HCT116 (cell line): Measurements from ENCODE around the gene HABP2. TPM values are rescaled to one million over a fixed set of nuclear protein-coding genes. Genes with fewer than 3 reads are reported as not detected.

Source experiments
- ATAC-seq: fragments of 200-7000 bp; cut with Tn5 transposase; 2 replicates; pipeline ENCODE4 v1.9.1; 2020; ENCODE audit warnings: mild to moderate bottlenecking, moderate library complexity
- BruUV-seq: library from RNA; stranded (reverse); fragments of 400-500 nt; replicated peaks from 2 replicates; lab custom pipeline; 2021; lab: Mats Ljungman, UMichigan
- CTCF ChIA-PET: fragments of 300-600 bp; sonication (Branson Sonifier 250); formaldehyde crosslinking; loops from one replicate; lab custom pipeline; 2021; ENCODE audit warnings: antibody characterized with exemption; lab: Charles Lee
- POLR2A ChIA-PET: fragments of 300-600, 350-600 bp; sonication (Branson Sonifier 250); formaldehyde crosslinking; loops from one replicate; lab custom pipeline; 2021; ENCODE audit warnings: antibody characterized with exemption; lab: Charles Lee
- RAD21 ChIA-PET, 2 experiments: fragments of 300-600 bp; sonication (Branson Sonifier 250); formaldehyde crosslinking; loops; one replicate each; lab custom pipeline; 2023; ENCODE audit warnings: low total read pairs in 2 of 2; ENCODE audit not compliant: uncharacterized antibody in 2 of 2, unreplicated experiment in 2 of 2, low non-redundant PET in 1 of 2; lab: Charles Lee
- DNase-seq: peaks from one replicate; pipeline ENCODE4 v3.0.0-alpha.2; 2010; ENCODE audit warnings: low read depth, low spot score
- H2AFZ ChIP-seq: fragments of 200-600 bp; shearing (Covaris generic), sonication (generic); 2 replicates; pipeline ENCODE4 v1.6.1; 2017; ENCODE audit warnings: low read depth, mixed run types, mixed read lengths, antibody characterized with exemption, low read length; ENCODE audit not compliant: poor library complexity, severe bottlenecking
- H3K27ac ChIP-seq: 2 replicates; pipeline ENCODE4 v1.5.1; 2012; ENCODE audit warnings: low read depth, low read length
- H3K27me3 ChIP-seq: fragments of 200-600 bp; sonication (generic); 2 replicates; pipeline ENCODE4 v1.6.1; 2016; ENCODE audit warnings: mixed run types, low read length, mixed read lengths; ENCODE audit not compliant: insufficient read depth
- H3K36me3 ChIP-seq, 2 experiments: fragments of 200-500 bp in 1 of 2; fragments of 200-600 bp in 1 of 2; sonication (Bioruptor generic) in 1 of 2; sonication (generic) in 1 of 2; 2 replicates each; pipeline versions ENCODE4 v1.5.1 to v1.6.1; 2014 to 2016; ENCODE audit warnings: low read length in 2 of 2, inconsistent platforms in 1 of 2, mixed read lengths in 1 of 2, mixed run types in 1 of 2; ENCODE audit not compliant: insufficient read depth in 2 of 2, control insufficient read depth in 1 of 2
- H3K4me1 ChIP-seq, 2 experiments: fragments of 200-600 bp in 1 of 2; sonication (generic) in 1 of 2; 2 replicates each; pipeline versions ENCODE4 v1.5.1 to v1.6.1; 2012 to 2017; ENCODE audit warnings: low read length in 2 of 2, inconsistent platforms in 1 of 2, mild to moderate bottlenecking in 1 of 2, mixed read lengths in 1 of 2, mixed run types in 1 of 2, moderate library complexity in 1 of 2; ENCODE audit not compliant: insufficient read depth in 2 of 2, control insufficient read depth in 1 of 2
- H3K4me2 ChIP-seq: fragments of 200-600 bp; sonication (generic); 2 replicates; pipeline ENCODE4 v1.6.1; 2017; ENCODE audit warnings: mixed run types, low read length, mixed read lengths
- H3K4me3 ChIP-seq, 2 experiments: fragments of 200-600 bp in 1 of 2; sonication (generic) in 1 of 2; replicated peaks in 1 of 2; 2 replicates each; pipeline ENCODE4 v1.5.1; 2011 to 2016; ENCODE audit warnings: low read length in 2 of 2, control low read depth in 1 of 2, low read depth in 1 of 2, mild to moderate bottlenecking in 1 of 2, mixed read lengths in 1 of 2, mixed run types in 1 of 2
- H3K79me2 ChIP-seq: fragments of 200-600 bp; sonication (generic); 2 replicates; pipeline ENCODE4 v1.6.1; 2017; ENCODE audit warnings: mild to moderate bottlenecking, mixed run types, low read length, moderate library complexity, mixed read lengths; ENCODE audit not compliant: insufficient read depth
- H3K9ac ChIP-seq: fragments of 200-600 bp; sonication (generic); 2 replicates; pipeline ENCODE4 v1.6.1; 2016; ENCODE audit warnings: low read length, mixed read lengths
- H3K9me2 ChIP-seq: fragments of 200-600 bp; sonication (generic), shearing (Covaris generic); 2 replicates; pipeline ENCODE4 v1.6.1; 2017; ENCODE audit warnings: mixed run types, mild to moderate bottlenecking, moderate library complexity; ENCODE audit not compliant: insufficient read depth
- H3K9me3 ChIP-seq, 2 experiments: fragments of 200-500 bp in 1 of 2; fragments of 200-600 bp in 1 of 2; sonication (Bioruptor generic) in 1 of 2; sonication (generic) in 1 of 2; 2 replicates each; pipeline ENCODE4 v1.6.1; 2014 to 2017; ENCODE audit warnings: low read length in 2 of 2, mixed read lengths in 2 of 2, inconsistent platforms in 1 of 2, low read depth in 1 of 2, mild to moderate bottlenecking in 1 of 2, mixed run types in 1 of 2, moderate library complexity in 1 of 2; ENCODE audit not compliant: control insufficient read depth in 1 of 2, insufficient read depth in 1 of 2
- H4K20me1 ChIP-seq: fragments of 200-600 bp; sonication (generic), shearing (Covaris generic); 2 replicates; pipeline ENCODE4 v1.6.1; 2017; ENCODE audit warnings: mixed run types, mild to moderate bottlenecking, moderate library complexity; ENCODE audit not compliant: insufficient read depth
- EZH2phosphoT487 ChIP-seq: fragments of 200-600 bp; IDR thresholded peaks from 2 replicates; pipeline ENCODE4 v1.6.1; 2018; ENCODE audit warnings: antibody characterized with exemption, borderline replicate concordance
- FOSL1 ChIP-seq: IDR thresholded peaks from 2 replicates; pipeline ENCODE4 v1.6.1; 2012; ENCODE audit warnings: low read depth
- JUND ChIP-seq: IDR thresholded peaks from 2 replicates; pipeline ENCODE4 v1.6.1; 2012
- POLR2A ChIP-seq: IDR thresholded peaks from 2 replicates; pipeline ENCODE4 v1.7.0; 2011; ENCODE audit warnings: borderline replicate concordance; ENCODE audit not compliant: insufficient read depth, insufficient read length; ENCODE audit errors: extremely low read depth
- SP1 ChIP-seq: IDR thresholded peaks from 2 replicates; pipeline ENCODE4 v1.6.1; 2012; ENCODE audit warnings: low read depth
- SRF ChIP-seq: IDR thresholded peaks from 2 replicates; pipeline ENCODE4 v1.6.1; 2012; ENCODE audit warnings: low read depth
- TCF7L2 ChIP-seq: IDR thresholded peaks from 2 replicates; pipeline ENCODE4 v1.7.0; 2011; ENCODE audit warnings: borderline replicate concordance, inconsistent platforms; ENCODE audit not compliant: insufficient read depth, insufficient read length; ENCODE audit errors: extremely low read depth
- ZFX ChIP-seq: fragments of 450-650 bp; IDR thresholded peaks from 2 replicates; pipeline ENCODE4 v1.6.1; 2017
- intact Hi-C: fragments of 100-400 bp; cut with micrococcal nuclease; formaldehyde crosslinking; loops from 2 replicates; pipeline ENCODE4 v1.10.0; 2022
- total RNA-seq: library from RNA; stranded (reverse); gene quantifications from one replicate; pipeline ENCODE4 v1.2.1, GENCODE V29; 2021; ENCODE audit not compliant: unreplicated experiment
- TF ChIP-seq, protein P1 (sequence below), 3 experiments: fragments of 200-600 bp in 1 of 3; sonication (generic) in 1 of 3; IDR thresholded peaks in 2 of 3; conservative IDR thresholded peaks in 1 of 3; 2 replicates each; pipeline ENCODE4 v1.5.1; 2012 to 2017; ENCODE audit warnings: low read depth in 2 of 3, low read length in 2 of 3, antibody characterized with exemption in 1 of 3, borderline replicate concordance in 1 of 3, control low read depth in 1 of 3, mild to moderate bottlenecking in 1 of 3, mixed read lengths in 1 of 3, mixed run types in 1 of 3, moderate library complexity in 1 of 3; ENCODE audit not compliant: insufficient read depth in 1 of 3

Gene HABP2
- total RNA-seq, 1 experiment from 2014 or later: 0.20 TPM

DNA sequence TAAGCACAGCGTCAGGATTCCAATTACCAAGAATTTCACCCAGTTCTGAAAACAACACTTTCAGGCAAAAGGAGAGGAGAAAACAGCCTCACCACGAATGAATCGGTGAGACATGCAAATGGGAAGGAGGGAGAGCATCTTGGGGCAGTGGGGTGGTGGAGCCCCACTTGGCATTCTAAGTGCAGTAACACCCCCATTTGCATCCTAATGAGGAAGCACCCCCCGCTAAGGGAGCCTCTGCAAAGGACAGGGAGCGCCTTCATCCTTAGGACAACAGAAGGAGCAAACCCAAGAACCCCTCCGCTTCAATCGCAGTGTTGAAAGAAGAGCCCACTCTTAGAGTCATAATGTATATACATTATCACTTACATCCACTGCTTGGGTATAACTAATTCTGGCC is 64.2 kb downstream of the HABP2 start (continued):
- TF ChIP-seq, protein P1, sequence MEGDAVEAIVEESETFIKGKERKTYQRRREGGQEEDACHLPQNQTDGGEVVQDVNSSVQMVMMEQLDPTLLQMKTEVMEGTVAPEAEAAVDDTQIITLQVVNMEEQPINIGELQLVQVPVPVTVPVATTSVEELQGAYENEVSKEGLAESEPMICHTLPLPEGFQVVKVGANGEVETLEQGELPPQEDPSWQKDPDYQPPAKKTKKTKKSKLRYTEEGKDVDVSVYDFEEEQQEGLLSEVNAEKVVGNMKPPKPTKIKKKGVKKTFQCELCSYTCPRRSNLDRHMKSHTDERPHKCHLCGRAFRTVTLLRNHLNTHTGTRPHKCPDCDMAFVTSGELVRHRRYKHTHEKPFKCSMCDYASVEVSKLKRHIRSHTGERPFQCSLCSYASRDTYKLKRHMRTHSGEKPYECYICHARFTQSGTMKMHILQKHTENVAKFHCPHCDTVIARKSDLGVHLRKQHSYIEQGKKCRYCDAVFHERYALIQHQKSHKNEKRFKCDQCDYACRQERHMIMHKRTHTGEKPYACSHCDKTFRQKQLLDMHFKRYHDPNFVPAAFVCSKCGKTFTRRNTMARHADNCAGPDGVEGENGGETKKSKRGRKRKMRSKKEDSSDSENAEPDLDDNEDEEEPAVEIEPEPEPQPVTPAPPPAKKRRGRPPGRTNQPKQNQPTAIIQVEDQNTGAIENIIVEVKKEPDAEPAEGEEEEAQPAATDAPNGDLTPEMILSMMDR (IDR thresholded peaks at IDR 0.05 in 2 of 3, conservative IDR thresholded peaks at IDR 0.05 in 1 of 3; ENCODE audit: borderline replicate concordance in 1 of 3, insufficient read depth in 1 of 3, low read depth in 2 of 3, low read length in 2 of 3): no peak
- TF ChIP-seq ZFX: no peak

DNA sequence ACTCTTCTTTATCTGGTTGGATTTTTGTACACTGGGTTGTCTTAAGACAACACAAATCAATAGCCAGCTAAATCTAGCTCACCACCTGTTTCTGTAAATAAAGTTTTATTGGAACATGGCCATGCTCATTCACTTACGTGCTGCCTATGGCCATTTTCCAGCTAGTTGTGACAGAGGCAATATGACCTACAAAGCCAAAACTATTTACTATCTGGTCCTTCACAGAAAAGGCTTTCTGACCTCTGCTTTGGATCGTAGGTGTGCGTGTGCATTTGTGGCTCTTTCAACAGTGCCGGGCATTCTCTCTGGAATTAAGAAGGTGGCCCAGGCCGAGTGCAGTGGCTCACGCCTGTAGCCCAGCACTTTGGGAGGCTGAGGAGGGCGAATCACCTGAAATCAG is 65.5 kb downstream of the HABP2 start:
- H3K36me3 ChIP-seq: no peaks in the 10 kb centered on the region
- ATAC-seq: no peak
- H3K27ac ChIP-seq: no peak overlapping the region
- intact Hi-C loops: no loop called here
- H3K9me3 ChIP-seq: no peaks in the 10 kb centered on the region
- no peak overlapping the region for H2AFZ ChIP-seq
- ChIA-PET POLR2A (no interaction called here), RAD21 (no interaction called here), CTCF (no interaction called here)
- no peaks in the 10 kb centered on the region for H4K20me1 ChIP-seq
- no peaks in the 10 kb centered on the region for H3K9me2 ChIP-seq
- no TSS peak for BruUV-seq
- no peaks in the 10 kb centered on the region for H3K79me2 ChIP-seq
- no peak overlapping the region for H3K4me3 ChIP-seq
- H3K4me2 ChIP-seq: no peak overlapping the region
- peaks cover 51% of the 10 kb centered on the region for H3K27me3 ChIP-seq
- no peak for TF ChIP-seq JUND
- TF ChIP-seq FOSL1: no peak
- H3K9ac ChIP-seq: no peak overlapping the region
- H3K4me1 ChIP-seq: no peaks in the 10 kb centered on the region
- no peak for DNase-seq

DNA sequence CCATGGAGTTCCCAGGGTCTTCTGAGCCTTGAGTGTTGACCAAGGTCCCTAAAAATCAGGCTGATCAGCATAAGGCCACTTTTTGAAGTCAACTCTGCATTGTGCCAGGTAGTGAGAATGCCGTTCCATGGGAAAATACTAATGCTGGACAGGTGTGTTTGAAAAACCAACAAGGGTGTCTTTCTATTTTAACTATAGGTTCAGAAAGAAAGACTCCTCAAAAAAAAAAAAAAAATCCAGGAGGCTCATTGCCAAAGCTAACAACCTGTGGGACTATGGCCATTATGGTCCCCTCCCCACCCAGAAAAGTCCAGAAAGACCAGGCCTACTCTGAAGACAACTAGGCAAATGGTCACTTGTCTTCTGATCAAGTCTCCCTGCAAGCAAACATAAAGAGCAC is 66.5 kb downstream of the HABP2 start:
- intact Hi-C loops: no loop called here
- TF ChIP-seq SRF: no peak
- no peak for TF ChIP-seq EZH2phosphoT487
- TF ChIP-seq, protein P1 (IDR thresholded peaks at IDR 0.05 in 2 of 3, conservative IDR thresholded peaks at IDR 0.05 in 1 of 3; ENCODE audit: borderline replicate concordance in 1 of 3, insufficient read depth in 1 of 3, low read depth in 2 of 3, low read length in 2 of 3): no peak
- TF ChIP-seq TCF7L2: no peak
- TF ChIP-seq SP1: no peak
- no peak for TF ChIP-seq POLR2A
- Histone ChIP-seq H2AFZ (no peak overlapping the region), H4K20me1 (no peaks in the 10 kb centered on the region), H3K4me3 (no peak overlapping the region), H3K79me2 (no peaks in the 10 kb centered on the region), H3K9ac (no peak overlapping the region), H3K4me2 (no peak overlapping the region), H3K36me3 (no peaks in the 10 kb centered on the region), H3K27ac (no peak overlapping the region), H3K27me3 (peaks cover 58% of the 10 kb centered on the region), H3K9me2 (no peaks in the 10 kb centered on the region), H3K9me3 (no peaks in the 10 kb centered on the region), H3K4me1 (no peaks in the 10 kb centered on the region)
- no peak for DNase-seq
- ChIA-PET CTCF (no interaction called here), POLR2A (no interaction called here), RAD21 (no interaction called here)
- no peak for ATAC-seq
- BruUV-seq: no TSS peak
